GM18951 (cell line): ENCODE results near the gene PCBP3.
"Not testable (repeated sequence)": the region's sequence is repeated elsewhere in the genome, so short reads cannot be mapped to it uniquely, and the experiment has no call there.

ENCODE experiments used
- POLR2A ChIP-seq: IDR thresholded peaks from 4 replicates; pipeline ENCODE4 v1.6.1; 2011; ENCODE audit warnings: mild to moderate bottlenecking; ENCODE audit not compliant: insufficient read length, insufficient read depth; ENCODE audit errors: extremely low read depth
- in situ Hi-C: fragments of 300-500 bp; cut with MboI; formaldehyde crosslinking; loops from one replicate; pipeline ENCODE4 v1.12.0; 2022; ENCODE audit warnings: low sequenced_read_pairs, mixed read lengths, inconsistent platforms; ENCODE audit not compliant: unreplicated experiment

Gene PCBP3

DNA sequence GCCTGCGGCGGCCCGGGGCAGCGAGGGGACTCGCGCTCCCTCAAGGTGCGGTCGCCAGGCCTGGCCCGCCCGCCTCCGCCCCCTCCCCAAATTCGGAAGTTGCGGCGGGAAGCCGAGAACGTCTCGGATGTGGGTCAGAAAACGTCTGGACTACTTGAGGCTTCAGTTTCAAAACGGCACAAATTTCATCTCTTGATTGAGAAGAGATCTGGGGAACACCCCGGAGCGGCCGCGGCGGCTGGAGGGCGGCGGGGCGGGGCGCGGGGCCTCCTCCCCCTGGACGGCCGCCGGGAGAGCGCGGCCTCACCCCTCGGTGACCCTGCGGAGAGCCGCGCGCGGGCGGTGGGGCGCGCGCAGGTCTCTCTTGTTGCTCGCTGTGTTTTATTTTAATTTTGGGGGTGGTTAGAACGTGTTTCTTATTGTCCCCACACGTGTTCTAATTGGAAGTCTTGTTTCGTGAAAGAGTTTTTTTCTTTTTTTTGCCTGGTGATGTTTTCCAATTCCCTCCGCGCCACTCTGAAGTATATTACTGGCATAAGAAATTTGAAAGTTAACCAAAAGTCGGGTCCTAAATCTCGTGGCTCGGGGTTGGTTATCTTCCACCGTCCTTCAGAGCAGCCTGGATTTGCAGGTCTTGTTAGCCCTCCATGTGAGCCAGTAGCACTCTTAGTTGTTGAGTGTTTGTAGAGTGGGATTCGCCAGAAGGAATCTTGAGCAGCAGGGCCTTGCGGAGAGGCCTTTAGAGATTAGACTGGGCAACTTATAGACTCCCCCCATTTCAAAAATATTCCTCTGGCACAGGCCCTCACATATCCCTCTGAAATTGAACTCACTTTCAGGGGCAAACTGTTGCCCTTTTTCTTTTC is 749 bp downstream of the PCBP3 start:
- no peak for TF ChIP-seq POLR2A
- in situ Hi-C loops, result no loop called here

DNA sequence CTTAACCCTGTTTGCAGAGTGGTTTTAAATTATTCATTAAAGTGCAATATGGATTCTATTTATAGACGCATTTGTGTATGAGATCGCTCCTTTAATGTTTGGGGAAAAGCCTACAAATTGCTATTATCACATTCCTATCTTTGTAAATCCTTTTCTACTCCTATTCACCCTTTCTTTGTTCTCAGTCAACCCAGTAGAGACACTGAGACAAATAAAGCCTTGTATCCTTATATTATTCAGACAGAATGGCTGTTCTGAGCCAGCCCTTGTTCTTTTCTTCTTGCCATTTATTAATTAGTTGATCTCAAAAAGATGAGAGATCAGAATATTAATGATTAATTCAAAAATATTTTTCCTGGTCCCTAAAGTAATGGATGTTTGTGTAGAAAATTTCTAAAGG is 8.4 kb downstream of the PCBP3 start:
- no peak for TF ChIP-seq POLR2A
- in situ Hi-C loops, result no loop called here

DNA sequence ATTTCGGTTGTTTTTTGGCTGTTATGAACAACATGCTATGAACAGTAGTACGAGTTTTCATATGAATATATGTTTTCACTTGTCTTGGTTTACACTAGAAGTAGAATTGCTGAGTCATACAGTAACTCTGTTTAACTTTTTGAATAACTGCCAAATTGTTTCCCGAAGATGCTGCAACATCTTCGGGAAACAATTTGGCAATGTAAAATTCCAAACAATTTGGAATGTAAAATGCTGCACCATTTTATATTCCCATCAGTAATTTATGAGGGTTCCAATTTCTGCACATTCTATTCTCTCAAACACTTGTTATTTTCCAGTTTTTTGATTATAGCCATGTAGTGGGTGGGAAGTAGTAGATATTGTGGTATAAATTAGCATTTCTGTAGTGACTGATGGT is 11.6 kb downstream of the PCBP3 start:
- in situ Hi-C loops, result no loop called here
- no peak for TF ChIP-seq POLR2A

DNA sequence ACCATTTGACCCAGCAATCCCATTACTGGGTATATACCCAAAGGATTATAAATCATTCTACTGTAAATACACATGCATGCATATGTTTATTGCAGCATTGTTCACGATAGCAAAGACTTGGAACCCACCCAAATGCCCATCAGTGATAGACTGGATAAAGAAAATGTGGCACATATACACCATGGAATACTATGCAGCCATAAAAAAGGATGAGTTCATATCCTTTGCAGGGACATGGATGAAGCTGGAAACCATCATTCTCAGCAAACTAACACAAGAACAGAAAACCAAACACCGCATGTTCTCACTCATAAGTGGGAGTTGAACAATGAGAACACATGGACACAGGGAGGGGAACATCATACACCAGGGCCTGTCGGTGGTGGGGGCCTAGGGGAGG is 12.6 kb downstream of the PCBP3 start:
- in situ Hi-C loops, result not testable (repeated sequence)

DNA sequence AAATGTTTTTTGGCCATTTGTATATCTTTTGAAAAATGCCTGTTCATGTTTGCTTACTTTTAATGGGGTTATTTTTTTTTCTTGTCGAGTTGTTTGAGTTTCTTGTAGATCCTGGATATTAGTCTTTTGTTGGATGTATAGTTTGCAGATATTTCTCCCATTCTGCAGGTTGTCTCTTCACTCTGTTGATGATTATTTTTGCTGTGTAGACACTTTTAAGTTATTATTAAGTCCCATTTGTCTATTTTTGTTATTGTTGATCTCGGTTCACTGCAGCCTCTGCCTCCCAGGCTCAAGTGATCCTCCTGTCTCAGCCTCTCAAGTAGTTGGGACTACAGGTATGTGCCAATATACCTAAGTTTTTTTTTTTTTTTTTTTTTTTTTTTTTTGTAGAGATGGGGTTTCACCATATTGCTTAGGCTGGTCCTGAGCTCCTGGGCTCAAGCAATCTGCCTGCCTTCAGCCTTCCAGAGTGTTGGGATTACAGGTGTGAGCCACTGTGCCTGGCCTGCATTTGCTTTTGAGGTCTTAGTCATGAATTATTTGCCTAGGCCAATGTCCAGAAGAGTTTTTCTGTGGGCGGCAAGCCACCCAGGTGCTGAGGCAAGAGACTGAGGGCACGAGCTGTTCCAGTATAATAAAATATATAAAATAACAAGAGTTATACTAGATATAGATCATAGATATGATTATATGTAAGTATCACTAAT is 18.5 kb downstream of the PCBP3 start:
- in situ Hi-C loops, result not testable (repeated sequence)

DNA sequence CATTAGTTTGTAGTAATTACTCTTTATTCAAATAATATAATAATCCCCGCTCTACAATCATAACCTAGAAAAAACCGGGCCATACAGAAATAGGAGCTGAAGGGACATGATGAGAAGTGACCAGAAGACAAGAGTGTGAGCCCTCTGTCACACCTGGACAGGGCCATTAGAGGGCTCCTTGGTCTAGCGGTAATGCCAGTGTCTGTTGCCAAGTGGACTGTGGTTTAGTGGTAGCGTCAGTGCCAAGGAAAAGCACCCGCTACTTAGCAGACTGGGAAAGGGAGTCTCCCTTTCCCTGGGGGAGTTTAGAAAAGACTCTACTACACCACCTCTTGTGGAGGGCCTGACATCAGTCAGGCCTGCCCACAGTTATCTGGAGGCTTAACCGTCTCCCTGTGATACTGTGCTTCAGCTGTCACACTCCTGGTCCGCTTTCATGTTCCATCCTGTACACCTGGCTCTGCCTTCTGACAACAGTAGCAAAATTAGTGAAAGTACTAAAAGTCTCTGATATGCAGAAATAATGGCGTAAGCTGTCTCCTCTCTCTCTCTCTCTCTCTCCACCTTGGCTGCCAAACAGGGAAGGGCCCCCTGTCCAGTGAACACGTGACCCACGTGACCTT is 19.2 kb downstream of the PCBP3 start:
- in situ Hi-C loops, result not testable (repeated sequence)

DNA sequence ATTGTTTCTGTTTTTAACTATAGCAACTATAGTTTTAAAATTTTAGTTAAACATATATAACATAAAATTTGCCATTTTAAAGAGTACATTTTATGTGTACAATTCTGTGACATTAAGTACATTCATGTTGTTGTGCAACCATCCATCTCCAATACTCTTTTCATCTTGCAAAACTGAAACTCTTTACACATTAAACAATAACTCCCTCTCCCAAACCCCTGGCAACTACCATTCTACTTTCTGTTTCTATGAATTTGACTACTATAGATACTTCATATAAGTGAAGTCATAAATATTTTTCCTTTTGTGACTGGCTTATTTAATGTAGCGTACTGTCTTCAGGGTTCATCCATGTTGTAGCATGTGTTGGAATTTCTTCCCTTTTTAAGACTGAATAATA is 25.9 kb downstream of the PCBP3 start:
- no peak for TF ChIP-seq POLR2A
- in situ Hi-C loops, result no loop called here

DNA sequence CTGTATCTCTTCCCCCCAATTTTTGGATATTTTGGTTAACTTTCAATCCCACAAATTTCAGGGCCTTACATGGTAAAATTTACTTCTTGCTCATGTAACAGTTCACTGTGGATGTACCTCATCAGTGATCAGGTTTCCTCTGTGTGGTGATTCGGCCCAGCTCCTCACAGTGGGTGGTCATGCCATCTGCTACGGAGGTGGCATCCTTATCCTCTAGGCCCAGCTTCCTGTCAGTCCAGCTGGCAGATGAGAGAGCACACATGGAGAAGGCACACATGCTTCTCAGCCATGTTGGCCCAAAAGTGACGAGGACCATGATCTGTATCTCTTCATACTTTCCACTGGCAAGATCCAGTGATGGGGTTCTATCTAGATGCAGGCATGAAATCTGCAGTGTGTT is 27.2 kb downstream of the PCBP3 start:
- no peak for TF ChIP-seq POLR2A
- in situ Hi-C loops, result no loop called here

DNA sequence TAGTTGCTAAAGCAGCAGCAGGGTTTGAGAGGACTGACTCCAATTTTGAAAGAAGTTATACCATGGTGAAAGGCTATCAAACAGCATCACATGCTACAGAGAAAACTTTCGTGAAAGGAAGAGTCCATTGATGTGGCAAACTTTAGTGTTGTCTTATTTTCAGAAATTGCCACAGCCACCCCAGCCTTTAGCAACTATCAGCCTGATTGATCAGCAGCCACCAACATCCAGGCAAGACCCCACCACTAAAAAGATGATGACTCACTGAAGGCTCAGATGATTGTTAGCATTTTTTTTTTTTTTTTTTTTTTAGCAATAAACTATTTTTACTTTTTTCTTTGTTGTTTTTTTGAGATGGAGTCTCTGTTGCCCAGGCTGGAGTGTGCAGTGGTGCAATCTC is 35.3 kb downstream of the PCBP3 start:
- in situ Hi-C loops, result not testable (repeated sequence)

DNA sequence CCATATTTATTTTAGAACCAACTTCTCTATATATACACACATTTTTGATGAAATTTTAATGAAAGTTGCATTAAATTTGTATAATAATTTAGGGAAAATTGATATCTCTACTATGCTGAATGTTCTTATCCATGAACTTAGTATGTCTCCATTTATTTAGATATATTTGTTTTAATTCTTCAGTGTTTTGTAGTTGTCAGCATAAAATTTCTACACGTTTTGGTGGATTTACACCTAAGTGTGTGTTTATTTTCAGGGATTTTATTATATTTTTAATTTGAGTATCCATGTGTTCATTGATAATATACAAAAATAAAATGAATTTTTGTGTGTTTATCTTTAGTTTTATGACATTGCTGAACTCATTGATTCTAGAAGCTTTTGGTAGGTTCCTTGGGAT is 36.7 kb downstream of the PCBP3 start:
- no peak for TF ChIP-seq POLR2A
- in situ Hi-C loops, result no loop called here

DNA sequence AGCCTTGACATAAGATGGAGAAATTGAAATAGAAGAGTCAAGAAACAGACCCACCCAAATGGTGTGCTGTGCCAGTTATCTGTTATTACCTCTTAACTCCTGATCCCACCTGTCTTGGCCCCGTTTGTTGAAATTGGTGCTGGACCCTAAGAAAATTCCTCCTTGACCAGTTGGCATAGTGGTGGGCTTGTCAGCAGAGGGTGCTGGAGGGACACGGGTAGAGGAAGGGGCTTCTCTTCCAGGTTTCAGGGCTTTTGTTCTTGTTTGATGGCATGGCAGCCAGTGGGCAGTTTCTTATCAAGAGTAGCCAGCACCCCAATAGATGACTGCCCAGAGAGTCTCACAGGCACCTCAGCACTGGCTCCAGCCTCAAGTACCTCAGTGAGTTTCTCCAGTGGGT is 51.6 kb downstream of the PCBP3 start:
- TF ChIP-seq POLR2A, result no peak

DNA sequence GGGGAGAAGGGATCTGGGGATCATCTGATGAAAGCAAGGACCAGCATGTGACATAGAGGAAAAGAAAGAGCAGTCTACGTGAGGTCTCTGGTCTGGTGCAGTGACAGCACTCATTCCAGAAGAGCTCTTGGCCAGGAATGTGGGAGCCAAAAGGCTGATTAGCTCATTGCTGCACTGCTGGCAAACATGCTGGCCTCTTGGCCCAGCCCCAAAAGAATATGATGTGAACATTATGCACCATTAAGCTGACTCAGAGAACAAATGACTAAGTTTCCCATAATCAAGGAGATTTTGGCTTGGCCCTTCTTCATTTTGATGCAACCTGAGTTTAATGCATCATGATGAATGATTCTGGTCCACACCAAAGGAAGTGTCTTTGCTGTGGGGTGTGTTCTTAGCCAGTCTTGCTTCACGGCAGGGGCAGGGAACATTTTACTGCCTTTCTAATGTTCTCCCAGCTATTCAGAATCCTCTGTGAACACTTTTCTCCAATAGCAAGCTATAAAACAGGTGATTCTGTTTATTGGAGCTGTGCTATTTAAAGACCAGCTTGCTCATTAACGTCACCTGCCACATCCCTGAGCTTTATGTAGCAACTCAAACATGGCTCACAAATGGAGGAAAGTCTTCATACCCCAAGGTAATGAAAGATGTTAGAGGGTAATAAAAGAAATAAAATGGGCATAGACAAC is 55.1 kb downstream of the PCBP3 start:
- no peak for TF ChIP-seq POLR2A
- in situ Hi-C loops, result no loop called here

More for the DNA sequence above, 51.6 kb downstream of the PCBP3 start:
- in situ Hi-C loops, result no loop called here

DNA sequence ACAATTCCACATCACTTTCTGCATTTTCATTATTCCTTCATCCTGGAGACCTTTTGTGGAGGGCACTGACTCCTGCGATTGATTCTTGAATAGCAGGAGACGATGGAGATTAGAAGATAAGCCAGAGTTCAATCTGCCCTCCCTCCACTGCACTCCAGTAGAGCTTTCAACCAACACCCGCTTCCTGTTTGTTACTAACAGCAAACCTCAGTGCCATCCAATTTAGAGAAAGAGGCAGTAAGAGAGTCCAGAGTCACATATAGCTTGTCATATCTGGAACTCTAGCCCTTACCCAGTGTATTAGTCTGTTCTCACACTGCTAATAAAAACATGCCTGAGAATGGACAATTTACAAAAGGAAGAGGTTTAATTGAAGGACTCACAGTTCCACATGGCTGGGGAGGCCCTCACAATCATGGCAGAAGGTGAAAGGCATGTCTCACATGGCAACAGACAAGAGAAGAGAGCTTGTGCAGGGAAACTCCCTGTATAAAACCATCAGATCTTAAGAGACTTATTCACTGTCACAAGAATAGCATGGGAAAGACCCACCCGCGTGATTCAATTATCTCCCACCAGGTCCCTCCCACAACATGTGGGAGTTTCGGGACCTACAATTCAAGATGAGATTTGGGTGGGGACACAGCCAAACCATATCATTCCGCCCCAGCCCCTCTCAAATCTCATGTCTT is 55.9 kb downstream of the PCBP3 start:
- in situ Hi-C loops, result no loop called here
- TF ChIP-seq POLR2A, result no peak
